Erythroblast (primary cell): ENCODE results near the gene WDR19.
"Not testable (repeated sequence)": the region's sequence is repeated elsewhere in the genome, so short reads cannot be mapped to it uniquely, and the experiment has no call there.

Experiments used
- DNase-seq, 2 experiments: peaks; one replicate each; lab custom pipeline; 2025; lab: John Stamatoyannopoulos, UW
- GATA1 ChIP-seq: IDR thresholded peaks from 2 replicates; pipeline ENCODE4 v1.6.1; 2011; ENCODE audit warnings: low read depth, mild to moderate bottlenecking, control low read depth, low read length, moderate library complexity
- POLR2A ChIP-seq: IDR thresholded peaks from 2 replicates; pipeline ENCODE4 v1.6.1; 2011; ENCODE audit warnings: mild to moderate bottlenecking, low read length

The WDR19 gene

DNA sequence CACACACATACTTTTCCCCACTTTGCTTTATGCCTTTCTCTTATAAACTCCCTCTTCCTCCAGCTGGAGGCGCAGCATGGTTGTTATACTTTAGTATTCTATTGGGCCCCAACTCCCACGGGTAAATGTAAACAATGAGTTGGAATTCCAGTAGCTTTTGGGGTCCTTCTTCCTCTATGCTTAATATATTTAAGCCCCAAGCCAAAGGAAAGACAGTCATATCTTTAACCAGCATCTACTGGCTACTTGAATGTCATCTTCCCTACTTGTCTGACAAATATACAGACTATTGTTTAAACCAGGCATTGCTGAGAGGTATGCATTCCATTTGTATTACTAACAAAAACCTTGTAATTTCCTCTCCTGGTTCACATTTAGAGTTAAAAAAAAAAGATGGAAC, 72.9 kb downstream of the WDR19 start:
- no peak for DNase-seq
- no peak for TF ChIP-seq POLR2A
- no peak for TF ChIP-seq GATA1

DNA sequence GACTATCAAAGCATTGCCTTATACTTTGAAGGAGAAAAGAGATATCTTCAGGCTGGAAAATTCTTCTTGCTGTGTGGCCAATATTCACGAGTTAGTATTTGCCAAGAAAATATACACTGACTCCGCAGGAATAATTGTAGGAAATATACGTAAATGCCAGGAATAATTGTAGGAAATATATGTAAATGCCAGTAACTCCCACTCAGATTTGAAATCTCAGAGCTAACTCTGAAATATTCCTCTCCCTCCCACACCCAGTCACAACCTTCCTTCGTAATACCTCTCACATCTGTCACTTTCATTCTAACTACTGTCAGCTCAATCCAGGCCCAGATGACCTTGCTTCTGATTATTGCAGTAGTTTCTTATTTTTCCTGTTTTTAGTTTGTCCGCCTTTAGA, 73.5 kb downstream of the WDR19 start:
- DNase-seq, result no peak
- TF ChIP-seq POLR2A, result no peak

DNA sequence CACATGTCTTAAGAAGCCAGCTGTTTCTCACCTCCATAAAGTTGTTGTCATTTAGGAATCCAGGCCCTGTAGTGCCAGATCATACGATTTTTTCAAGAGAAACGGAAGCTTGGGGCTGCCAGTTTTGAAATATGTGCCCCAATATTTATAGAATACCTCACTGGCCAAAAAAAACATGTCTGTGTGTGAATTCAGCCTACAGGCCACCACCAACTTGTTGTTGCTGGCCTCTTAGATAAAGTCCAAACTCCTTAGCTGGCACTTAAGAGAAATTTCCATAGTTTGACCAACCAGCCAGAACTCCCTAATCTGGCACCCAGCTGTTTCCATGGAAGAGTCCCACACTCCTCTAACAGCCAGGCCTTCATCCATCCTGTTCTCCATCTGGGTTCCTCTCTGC, 74.1 kb downstream of the WDR19 start:
- no peak for DNase-seq
- TF ChIP-seq GATA1 (no peak), POLR2A (no peak)

DNA sequence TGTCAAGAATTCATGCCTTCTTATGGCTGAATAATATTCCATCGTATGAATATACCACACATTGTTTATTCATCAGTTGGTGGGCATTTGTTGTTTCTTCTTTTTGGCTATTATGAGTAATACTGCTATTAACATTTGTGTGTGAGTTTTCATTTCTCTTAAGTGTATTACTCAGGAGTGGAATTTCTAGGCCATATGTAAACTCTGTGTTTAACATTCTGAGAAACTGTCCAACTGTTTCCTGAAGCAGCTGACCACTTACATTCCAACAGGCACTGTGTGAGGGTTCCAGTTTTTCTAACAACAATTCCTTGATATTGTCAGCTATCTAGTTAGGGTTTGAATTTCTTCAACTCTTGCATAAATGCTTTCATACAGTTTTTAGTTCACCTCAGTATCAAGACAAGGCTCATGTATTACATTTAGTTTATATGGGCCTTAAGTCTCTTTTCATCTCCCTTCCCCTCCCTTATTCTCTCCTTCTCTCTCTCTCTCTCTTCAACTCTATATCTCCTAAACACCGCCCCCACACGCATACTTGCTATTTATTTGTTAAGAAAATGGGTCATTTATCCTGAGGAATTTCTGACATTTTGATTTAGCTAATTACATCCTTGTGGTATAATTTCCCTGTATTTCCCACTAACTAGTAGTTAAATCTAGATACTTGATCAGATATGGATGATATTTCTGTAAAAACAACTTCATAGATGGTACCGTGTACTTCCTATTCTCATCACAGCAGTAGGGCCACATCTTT, 77.4 kb downstream of the WDR19 start:
- no peak for DNase-seq
- TF ChIP-seq POLR2A, result no peak
- TF ChIP-seq GATA1, result no peak

DNA sequence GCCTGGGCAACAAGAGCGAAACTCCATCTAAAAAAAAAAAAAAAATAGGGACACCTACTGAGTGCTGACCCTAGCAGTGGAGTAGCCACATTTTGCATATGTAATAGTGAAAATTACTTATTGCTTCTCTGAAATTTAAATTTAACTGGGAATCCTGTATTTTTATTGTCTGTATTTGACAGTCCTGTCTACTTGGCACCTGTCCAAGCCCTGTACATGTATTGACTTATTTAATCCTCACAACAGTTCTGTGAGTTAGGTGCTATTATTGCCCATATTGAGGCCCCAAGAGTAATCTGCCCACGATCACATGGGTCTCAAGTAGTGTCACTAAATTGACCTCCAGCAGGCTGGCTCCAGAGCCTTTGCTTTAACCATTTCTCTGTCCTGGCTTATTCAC, 81.6 kb downstream of the WDR19 start:
- no peak for TF ChIP-seq GATA1
- no peak for TF ChIP-seq POLR2A
- peak in 1 of 2 experiments; percentile 20 for DNase-seq

DNA sequence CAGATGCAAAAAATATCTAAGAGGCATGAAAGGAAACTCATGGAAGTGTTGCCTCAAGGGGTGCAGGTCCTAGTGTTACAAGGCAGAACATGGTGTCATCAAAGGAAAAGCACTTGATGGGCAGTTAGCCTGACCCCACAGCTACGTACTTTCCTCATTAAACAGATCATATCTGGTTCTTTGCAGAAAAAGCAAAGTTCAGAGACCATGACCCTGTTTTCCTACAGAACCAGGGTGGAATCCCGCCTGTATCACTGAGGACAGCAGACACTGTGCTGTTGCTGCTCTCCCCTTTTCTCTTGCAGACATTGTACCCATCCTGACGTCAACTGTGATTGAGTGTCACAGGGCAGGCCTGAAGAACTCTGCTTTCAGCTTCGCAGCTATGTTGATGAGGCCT, 92.2 kb downstream of the WDR19 start:
- no peak for TF ChIP-seq POLR2A
- TF ChIP-seq GATA1, result no peak
- DNase-seq, result no peak

DNA sequence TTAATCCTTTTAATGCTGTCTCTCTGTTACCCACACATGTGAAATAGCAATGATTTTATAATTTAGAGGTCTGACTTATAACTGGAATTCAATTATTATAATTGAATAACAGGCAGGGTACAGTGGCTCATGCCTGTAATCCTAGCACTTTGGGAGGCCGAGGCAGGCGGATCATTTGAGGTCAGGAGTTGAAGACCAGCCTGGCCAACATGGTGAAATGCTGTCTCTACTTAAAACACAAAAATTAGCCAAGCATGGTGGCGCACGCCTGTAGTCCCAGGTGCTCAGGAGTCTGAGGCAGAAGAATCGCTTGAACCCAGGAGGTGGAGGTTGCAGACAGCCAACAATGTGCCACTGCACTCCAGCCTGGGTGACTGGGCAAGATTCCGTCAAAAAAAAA, 95.3 kb downstream of the WDR19 start:
- DNase-seq, result not testable (repeated sequence)

DNA sequence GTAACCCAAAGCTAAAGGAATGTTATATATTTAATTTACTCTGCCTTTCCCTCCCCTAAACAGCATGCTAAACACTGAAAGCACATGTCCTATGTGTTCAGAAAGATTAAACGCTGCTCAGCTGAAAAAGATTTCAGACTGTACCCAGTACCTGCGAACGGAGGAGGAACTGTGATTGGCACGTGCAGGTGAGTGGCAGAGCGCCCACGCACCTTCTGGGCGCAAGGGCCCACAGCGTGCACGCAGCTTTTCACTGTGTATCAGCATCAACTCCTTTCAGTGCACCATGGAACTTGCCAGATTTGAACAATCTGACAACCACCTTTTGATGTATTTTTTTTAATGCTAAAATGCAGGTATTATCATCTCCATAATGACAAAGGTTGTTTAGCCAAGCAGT, 96.1 kb downstream of the WDR19 start:
- no peak for TF ChIP-seq GATA1
- TF ChIP-seq POLR2A, result no peak

DNA sequence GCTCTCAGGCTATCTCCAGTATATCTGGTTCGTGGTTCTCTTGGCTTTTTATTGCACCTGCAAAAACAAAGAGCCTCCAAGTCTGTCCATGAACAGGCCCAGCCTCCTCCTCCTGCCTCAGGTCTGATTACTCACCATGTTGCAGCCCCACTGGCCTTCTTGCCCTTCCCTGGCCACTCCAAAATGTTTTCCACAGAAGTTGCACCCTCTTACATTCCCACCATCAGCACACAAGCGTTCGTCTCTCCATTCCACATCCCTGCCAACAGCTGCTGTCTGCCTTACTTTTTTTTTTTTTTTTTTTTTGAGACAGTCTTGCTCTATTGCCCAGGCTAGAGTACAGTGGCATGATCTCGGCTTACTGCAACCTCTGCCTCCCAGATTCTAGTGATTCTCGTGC, 97.1 kb downstream of the WDR19 start:
- no peak for TF ChIP-seq GATA1
- no peak for TF ChIP-seq POLR2A
- no peak for DNase-seq

More for the DNA sequence above, 96.1 kb downstream of the WDR19 start:
- no peak for DNase-seq

DNA sequence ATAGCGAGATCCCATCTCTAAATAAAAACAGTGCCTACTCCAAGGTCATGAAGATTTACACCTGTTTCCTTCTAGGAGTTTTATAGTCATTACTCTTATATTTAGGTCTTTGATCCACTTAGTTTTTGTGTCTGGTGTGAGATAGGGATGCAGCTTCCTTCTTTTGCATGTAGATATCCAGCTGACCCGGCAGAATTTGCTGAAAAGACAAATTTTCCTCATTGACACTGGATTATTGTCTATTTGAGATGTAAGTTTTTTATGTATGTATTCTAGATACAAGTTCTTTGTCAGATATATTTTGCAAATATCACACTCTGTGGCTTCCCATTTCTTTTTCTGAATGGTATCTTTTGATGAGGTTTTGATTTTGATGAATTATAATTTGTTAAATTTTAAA, 98.4 kb downstream of the WDR19 start:
- DNase-seq, result no peak
- TF ChIP-seq POLR2A, result no peak
- TF ChIP-seq GATA1, result no peak

DNA sequence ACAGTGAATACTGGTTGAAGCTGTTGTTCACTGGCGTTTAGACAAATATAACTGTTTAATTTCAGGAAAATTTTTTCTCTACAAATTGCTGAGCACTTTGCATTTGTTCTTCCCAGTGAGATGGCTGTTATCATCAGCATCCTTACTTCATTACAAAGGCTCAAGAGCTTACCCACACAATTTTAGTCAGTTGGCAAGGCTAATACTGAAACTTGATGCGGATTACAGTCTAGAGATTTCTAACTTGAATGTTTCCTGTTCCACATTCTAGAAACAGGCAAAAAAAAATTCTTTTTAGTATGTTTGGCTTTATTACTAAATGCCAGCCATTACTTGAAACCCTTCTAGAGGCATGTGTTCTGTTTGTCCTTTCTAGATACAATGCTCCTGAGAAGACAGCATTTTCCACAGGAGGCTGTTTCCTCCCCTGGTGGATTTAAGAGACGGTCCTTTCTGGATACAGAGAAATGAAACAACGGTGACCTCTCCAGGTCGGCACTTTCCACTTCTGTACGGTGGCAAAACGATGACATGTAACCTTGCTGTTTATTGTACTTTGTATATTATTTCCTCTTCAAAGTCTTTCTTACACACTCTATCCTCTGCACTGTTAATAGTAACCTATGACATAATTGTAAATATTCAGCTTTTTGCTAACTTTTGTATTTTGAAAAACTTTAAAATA, 102.9 kb downstream of the WDR19 start:
- no peak for TF ChIP-seq GATA1
- no peak for TF ChIP-seq POLR2A

DNA sequence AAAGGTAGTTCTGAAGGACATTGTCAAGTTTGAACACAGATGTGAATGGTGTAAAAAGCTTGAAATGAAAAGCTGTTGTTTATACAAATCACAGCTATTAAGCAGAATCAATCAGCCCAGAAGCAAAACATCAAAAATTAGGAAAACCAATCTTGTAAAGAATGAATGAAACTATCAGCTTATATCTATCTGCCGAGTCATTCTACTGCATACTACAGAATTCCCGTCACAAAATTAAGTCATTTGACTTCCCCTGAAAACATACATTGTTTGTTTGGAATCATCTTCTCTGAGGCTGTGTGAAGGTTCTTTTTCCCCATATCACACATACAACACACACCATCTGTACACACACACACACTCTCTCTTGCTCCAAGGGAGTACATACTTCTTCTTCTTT, 103.5 kb downstream of the WDR19 start:
- DNase-seq, result no peak
- TF ChIP-seq POLR2A (no peak), GATA1 (no peak)

More for the DNA sequence above, 102.9 kb downstream of the WDR19 start:
- no peak for DNase-seq

DNA sequence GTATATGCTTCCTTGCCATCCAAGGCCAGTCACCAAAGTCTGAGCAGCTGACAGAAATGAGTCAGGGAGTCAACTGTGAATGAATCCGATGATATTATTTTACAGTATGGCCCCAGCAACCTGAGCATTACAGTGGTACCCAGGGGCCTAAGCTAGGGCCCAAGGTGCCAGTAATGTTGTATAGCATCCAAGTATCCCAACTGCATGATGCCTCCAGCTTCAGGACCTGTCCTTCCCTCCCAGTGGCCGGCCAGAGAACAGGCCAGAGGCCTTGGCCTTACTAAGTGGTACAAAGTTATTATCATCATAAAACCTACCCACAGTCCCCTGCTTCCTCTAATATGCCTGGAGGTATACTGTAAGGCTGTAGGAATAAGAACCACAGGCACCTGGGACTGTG, 103.9 kb downstream of the WDR19 start:
- no peak for DNase-seq
- TF ChIP-seq POLR2A (no peak), GATA1 (no peak)

DNA sequence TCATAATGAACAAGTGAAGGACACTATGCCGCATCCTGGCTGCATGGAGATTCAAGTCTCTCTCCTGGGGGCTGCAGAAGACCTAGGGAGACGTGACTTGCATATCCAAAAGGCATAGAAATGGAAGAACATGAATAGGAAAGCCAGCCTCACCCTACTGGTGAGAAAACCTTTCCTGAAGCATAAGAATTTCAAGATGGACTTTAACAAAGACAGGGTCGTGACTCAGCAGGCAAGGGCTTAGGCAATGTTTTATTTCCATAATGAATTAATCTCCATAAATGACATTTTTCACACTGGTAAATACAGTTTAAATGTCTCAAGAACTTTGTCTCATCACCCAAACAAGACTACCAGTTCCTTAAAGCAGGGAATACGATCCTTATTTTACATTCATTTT, 104.9 kb downstream of the WDR19 start:
- no peak for DNase-seq
- TF ChIP-seq POLR2A (no peak), GATA1 (no peak)

DNA sequence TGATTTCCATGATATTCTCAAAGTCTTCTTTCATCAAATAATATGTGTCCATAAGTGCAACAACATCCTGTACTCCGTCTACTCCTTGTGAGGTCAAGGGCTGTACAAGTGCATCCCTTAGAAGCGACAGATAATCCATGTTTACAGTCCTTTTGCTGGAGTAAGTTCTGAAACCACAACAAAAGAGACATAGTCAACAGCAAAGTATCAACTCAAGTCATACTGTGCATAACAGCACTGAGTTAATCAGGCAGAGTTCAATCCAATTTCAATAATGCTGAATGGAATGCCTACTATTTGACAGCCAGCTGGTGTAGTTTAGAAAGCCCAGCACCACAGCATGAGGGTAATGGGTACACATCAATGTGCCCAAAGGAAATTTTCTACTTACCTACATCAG, 109.4 kb downstream of the WDR19 start:
- DNase-seq, result no peak

DNA sequence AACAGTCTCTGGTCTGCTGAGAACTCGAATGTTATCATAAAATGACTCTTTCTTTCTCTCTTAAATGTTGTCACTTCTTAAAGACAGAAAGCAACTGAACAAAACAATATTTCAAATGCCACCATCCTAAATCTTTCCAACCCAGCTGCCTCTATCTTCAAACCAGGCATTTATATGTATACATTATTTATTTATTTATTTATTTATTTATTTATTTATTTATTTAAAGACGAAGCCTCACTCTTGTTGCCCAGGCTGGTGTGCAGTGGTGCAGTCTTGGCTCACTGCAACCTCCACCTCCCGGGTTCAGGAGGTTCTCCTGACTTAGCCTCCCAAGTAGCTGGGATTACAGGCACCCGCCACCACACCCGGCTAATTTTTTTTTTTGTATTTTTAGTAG, 110.1 kb downstream of the WDR19 start:
- DNase-seq, result not testable (repeated sequence)

More for the DNA sequence above, 109.4 kb downstream of the WDR19 start:
- no peak for TF ChIP-seq POLR2A
- TF ChIP-seq GATA1, result no peak
